Brain microvascular endothelial cell (primary cell): ENCODE measurements around the gene CAMK1D.

Experiments used
- DNase-seq: peaks from one replicate; pipeline ENCODE4 v3.0.0-alpha.2; 2020
- H3K27ac ChIP-seq: fragments of 250-450 bp; sonication (Bioruptor Pico); 2 replicates; pipeline ENCODE4 v1.5.1; 2020; ENCODE audit warnings: mild to moderate bottlenecking, moderate library complexity
- H3K27me3 ChIP-seq: fragments of 250-450 bp; sonication (Bioruptor Pico); replicated peaks from 2 replicates; pipeline ENCODE4 v1.5.1; 2020; ENCODE audit warnings: mild to moderate bottlenecking
- H3K36me3 ChIP-seq: fragments of 250-450 bp; sonication (Bioruptor Pico); replicated peaks from 2 replicates; pipeline ENCODE4 v1.5.1; 2020; ENCODE audit warnings: mild to moderate bottlenecking
- H3K4me3 ChIP-seq: 2 replicates; pipeline ENCODE4 v1.5.1; 2011; ENCODE audit warnings: low read depth, mild to moderate bottlenecking, control low read depth, low read length, moderate library complexity
- CTCF ChIP-seq: IDR thresholded peaks from 2 replicates; pipeline ENCODE4 v1.5.1; 2011; ENCODE audit warnings: low read depth, mild to moderate bottlenecking, moderate library complexity, low read length, control low read depth, inconsistent platforms; ENCODE audit errors: missing control alignments
- in situ Hi-C: cut with HindIII; loops from 2 replicates; pipeline ENCODE4 v1.10.0; 2017; ENCODE audit warnings: low sequenced_read_pairs, low pct_ligation_motif_present

CAMK1D gene

GRCh38 chr10:12369982-12370381 is 20.6 kb downstream of the CAMK1D start:
- no peaks in the 10 kb centered on the region for H3K36me3 ChIP-seq
- in situ Hi-C loops: no loop called here
- H3K4me3 ChIP-seq: no peak overlapping the region
- no peak for TF ChIP-seq CTCF
- no peak overlapping the region for H3K27ac ChIP-seq
- H3K27me3 ChIP-seq: no peaks in the 10 kb centered on the region
- DNase-seq: no peak

- TF ChIP-seq CTCF: no peak
- in situ Hi-C loops: no loop called here
- no peak for DNase-seq
- Histone ChIP-seq H3K27ac (no peak overlapping the region), H3K36me3 (no peaks in the 10 kb centered on the region), H3K27me3 (no peaks in the 10 kb centered on the region), H3K4me3 (no peak overlapping the region)
Observed at GRCh38 chr10:12372846-12373245, 23.5 kb downstream of the CAMK1D start.

GRCh38 chr10:12375076-12375504 is 25.7 kb downstream of the CAMK1D start:
- no peaks in the 10 kb centered on the region for H3K27me3 ChIP-seq
- H3K4me3 ChIP-seq: no peak overlapping the region
- no peaks in the 10 kb centered on the region for H3K36me3 ChIP-seq
- DNase-seq: no peak
- no peak for TF ChIP-seq CTCF
- H3K27ac ChIP-seq: no peak overlapping the region
- in situ Hi-C loops: no loop called here

- H3K4me3 ChIP-seq: no peak overlapping the region
- in situ Hi-C loops: no loop called here
- no peak overlapping the region for H3K27ac ChIP-seq
- TF ChIP-seq CTCF: no peak
- H3K27me3 ChIP-seq: no peaks in the 10 kb centered on the region
- DNase-seq: no peak
- H3K36me3 ChIP-seq: no peaks in the 10 kb centered on the region
Observed at GRCh38 chr10:12376211-12376610, 26.9 kb downstream of the CAMK1D start.

- no peak overlapping the region for H3K4me3 ChIP-seq
- H3K27me3 ChIP-seq: no peaks in the 10 kb centered on the region
- in situ Hi-C loops: no loop called here
- H3K27ac ChIP-seq: no peak overlapping the region
- DNase-seq: no peak
- H3K36me3 ChIP-seq: no peaks in the 10 kb centered on the region
- TF ChIP-seq CTCF: no peak
Observed at GRCh38 chr10:12377658-12378290, 28.4 kb downstream of the CAMK1D start.

GRCh38 chr10:12380999-12381398 is 31.7 kb downstream of the CAMK1D start:
- TF ChIP-seq CTCF: no peak
- no peak overlapping the region for H3K27ac ChIP-seq
- in situ Hi-C loops: no loop called here

More at GRCh38 chr10:12380999-12381398, 31.7 kb downstream of the CAMK1D start:
- Histone ChIP-seq H3K27me3 (no peaks in the 10 kb centered on the region), H3K4me3 (no peak overlapping the region), H3K36me3 (no peaks in the 10 kb centered on the region)
- no peak for DNase-seq
